Glutamatergic neuron (in vitro differentiated cells): ENCODE results near the gene NDUFV1. TPM values are rescaled to one million over a fixed set of nuclear protein-coding genes. Genes with fewer than 3 reads are reported as not detected.
A peak's percentile ranks its signal among the peaks of the same experiment; 100 is the strongest.

Experiments used
- DNase-seq: peaks from one replicate; pipeline ENCODE4 v3.0.0; 2022
- H3K27ac Mint-ChIP-seq: one replicate; pipeline ENCODE4 v1.8.0; 2020; ENCODE audit warnings: mild to moderate bottlenecking, mixed read lengths, inconsistent platforms; ENCODE audit not compliant: unreplicated experiment
- H3K27me3 Mint-ChIP-seq: one replicate; pipeline ENCODE4 v1.8.0; 2020; ENCODE audit warnings: mild to moderate bottlenecking, moderate library complexity, mixed read lengths, inconsistent platforms; ENCODE audit not compliant: unreplicated experiment
- H3K36me3 Mint-ChIP-seq: one replicate; pipeline ENCODE4 v1.8.0; 2020; ENCODE audit warnings: mild to moderate bottlenecking, mixed read lengths, inconsistent platforms; ENCODE audit not compliant: unreplicated experiment
- H3K4me1 Mint-ChIP-seq: one replicate; pipeline ENCODE4 v1.8.0; 2020; ENCODE audit warnings: mild to moderate bottlenecking, low read depth, mixed read lengths, inconsistent platforms; ENCODE audit not compliant: unreplicated experiment
- H3K4me3 Mint-ChIP-seq: one replicate; pipeline ENCODE4 v1.8.0; 2020; ENCODE audit warnings: mild to moderate bottlenecking, mixed read lengths, inconsistent platforms; ENCODE audit not compliant: unreplicated experiment
- H3K9me3 Mint-ChIP-seq: one replicate; pipeline ENCODE4 v1.8.0; 2020; ENCODE audit warnings: mild to moderate bottlenecking, moderate library complexity, mixed read lengths, inconsistent platforms; ENCODE audit not compliant: unreplicated experiment
- total RNA-seq: library from RNA; stranded (reverse); fragmentation: NEBNext Ultra II Directional; extraction: Animal tissue kit (Norgen Biotek cat#: 25700); gene quantifications from one replicate; pipeline ENCODE4 v1.2.1, GENCODE V29; 2021; ENCODE audit not compliant: unreplicated experiment
- TF ChIP-seq, protein P1 (sequence below): fragments of 200-600 bp; sonication (generic); IDR thresholded peaks from one replicate; pipeline ENCODE4 v1.5.0; 2021; ENCODE audit not compliant: partially characterized antibody, unreplicated experiment

Gene NDUFV1
- total RNA-seq, 1 donor from 2014 or later, result 216 TPM

- no peak overlapping the region for H3K27ac Mint-ChIP-seq
- TF ChIP-seq, protein P1, sequence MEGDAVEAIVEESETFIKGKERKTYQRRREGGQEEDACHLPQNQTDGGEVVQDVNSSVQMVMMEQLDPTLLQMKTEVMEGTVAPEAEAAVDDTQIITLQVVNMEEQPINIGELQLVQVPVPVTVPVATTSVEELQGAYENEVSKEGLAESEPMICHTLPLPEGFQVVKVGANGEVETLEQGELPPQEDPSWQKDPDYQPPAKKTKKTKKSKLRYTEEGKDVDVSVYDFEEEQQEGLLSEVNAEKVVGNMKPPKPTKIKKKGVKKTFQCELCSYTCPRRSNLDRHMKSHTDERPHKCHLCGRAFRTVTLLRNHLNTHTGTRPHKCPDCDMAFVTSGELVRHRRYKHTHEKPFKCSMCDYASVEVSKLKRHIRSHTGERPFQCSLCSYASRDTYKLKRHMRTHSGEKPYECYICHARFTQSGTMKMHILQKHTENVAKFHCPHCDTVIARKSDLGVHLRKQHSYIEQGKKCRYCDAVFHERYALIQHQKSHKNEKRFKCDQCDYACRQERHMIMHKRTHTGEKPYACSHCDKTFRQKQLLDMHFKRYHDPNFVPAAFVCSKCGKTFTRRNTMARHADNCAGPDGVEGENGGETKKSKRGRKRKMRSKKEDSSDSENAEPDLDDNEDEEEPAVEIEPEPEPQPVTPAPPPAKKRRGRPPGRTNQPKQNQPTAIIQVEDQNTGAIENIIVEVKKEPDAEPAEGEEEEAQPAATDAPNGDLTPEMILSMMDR, result no peak
- no peak for DNase-seq
- no peaks in the 10 kb centered on the region for H3K9me3 Mint-ChIP-seq
- peaks cover 1% of the 10 kb centered on the region for H3K27me3 Mint-ChIP-seq
- H3K36me3 Mint-ChIP-seq, result no peaks in the 10 kb centered on the region
- no peak overlapping the region for H3K4me3 Mint-ChIP-seq
- H3K4me1 Mint-ChIP-seq, result no peaks in the 10 kb centered on the region
Measured at GRCh38 chr11:67564230-67564629, 42.5 kb upstream of the NDUFV1 start.

GRCh38 chr11:67571443-67571842 lies 35.3 kb upstream of the NDUFV1 start:
- DNase-seq, result no peak
- H3K4me1 Mint-ChIP-seq, result no peaks in the 10 kb centered on the region
- H3K36me3 Mint-ChIP-seq, result no peaks in the 10 kb centered on the region
- H3K27me3 Mint-ChIP-seq, result no peaks in the 10 kb centered on the region
- H3K27ac Mint-ChIP-seq, result no peak overlapping the region
- TF ChIP-seq, protein P1, result no peak
- no peak overlapping the region for H3K4me3 Mint-ChIP-seq
- H3K9me3 Mint-ChIP-seq, result no peaks in the 10 kb centered on the region

DNA sequence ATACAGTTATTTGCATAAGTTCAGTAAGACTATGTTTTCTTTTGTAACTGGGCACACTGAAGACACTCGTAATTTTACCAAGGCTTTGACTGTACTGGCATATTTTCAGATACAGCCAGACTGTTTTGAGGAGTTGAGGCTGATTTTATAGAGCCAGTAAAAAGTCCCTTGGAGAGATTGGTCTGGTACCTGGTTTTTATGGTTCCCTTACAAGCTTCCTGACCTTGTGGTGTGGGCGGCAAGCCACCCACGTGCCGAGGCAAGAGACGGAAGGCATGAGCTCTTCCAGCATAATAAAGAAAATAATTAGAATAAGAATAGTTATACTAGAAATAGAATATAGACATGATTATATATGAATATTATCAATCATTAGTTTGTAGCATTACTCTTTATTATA lies 34.4 kb upstream of the NDUFV1 start:
- Mint-ChIP-seq H3K27ac (no peak overlapping the region), H3K9me3 (no peaks in the 10 kb centered on the region), H3K27me3 (no peaks in the 10 kb centered on the region), H3K36me3 (no peaks in the 10 kb centered on the region), H3K4me3 (no peak overlapping the region), H3K4me1 (no peaks in the 10 kb centered on the region)
- DNase-seq, result no peak
- TF ChIP-seq, protein P1, result no peak

DNA sequence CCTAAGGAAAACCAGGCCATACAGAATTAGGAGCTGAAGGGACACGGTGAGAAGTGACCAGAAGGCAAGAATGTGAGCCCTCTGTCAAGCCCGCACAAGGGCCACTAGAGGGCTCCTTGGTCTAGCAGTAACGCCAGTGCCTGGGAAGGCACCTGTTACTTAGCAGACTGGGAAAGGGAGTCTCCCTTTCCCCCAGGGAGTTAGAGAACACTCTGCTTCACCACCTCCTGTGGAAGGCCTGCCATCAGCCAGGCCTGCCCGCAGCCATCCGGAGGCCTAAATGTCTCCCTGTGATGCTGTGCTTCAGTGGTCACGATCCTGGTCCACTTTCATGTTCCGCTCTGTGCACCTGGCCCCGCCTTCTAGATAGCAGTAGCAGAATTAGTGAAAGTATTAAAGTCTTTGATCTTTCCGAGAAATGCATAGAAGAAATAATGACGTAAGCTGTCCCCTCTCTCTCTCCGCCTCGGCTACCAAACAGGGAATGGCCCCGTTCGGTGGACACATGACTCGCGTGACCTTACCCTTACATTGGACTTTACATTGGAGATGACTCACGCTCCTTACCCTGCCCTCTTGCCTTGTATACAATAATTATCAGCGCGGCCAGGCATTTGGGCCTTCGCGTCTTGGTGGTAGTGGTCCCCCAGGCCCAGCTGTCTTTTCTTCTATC lies 33.9 kb upstream of the NDUFV1 start:
- no peaks in the 10 kb centered on the region for H3K27me3 Mint-ChIP-seq
- peak; percentile 54 for DNase-seq
- no peaks in the 10 kb centered on the region for H3K9me3 Mint-ChIP-seq
- H3K4me3 Mint-ChIP-seq, result no peak overlapping the region
- TF ChIP-seq, protein P1, result no peak
- no peaks in the 10 kb centered on the region for H3K4me1 Mint-ChIP-seq
- H3K36me3 Mint-ChIP-seq, result no peaks in the 10 kb centered on the region
- H3K27ac Mint-ChIP-seq, result no peak overlapping the region

DNA sequence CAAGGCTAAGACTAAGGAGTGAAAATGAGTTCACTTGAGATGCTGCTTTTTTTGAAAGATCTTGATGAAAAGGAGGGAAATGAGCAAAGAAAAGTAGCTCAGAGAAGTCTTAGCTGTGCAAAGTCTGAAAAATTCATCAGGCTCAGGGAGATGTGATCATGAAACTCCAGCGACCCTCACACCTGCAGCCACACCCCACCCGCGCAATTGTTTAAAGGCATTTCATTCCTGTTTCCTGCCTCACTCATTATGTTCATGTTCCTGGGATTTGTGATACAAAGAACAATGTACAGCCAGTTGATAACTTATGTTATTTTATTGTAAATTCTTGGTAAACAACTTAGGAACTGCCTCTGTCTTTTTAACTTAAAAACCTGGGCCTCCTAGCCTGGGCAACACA lies 31.8 kb upstream of the NDUFV1 start:
- no peaks in the 10 kb centered on the region for H3K9me3 Mint-ChIP-seq
- H3K27ac Mint-ChIP-seq, result no peak overlapping the region
- no peaks in the 10 kb centered on the region for H3K4me1 Mint-ChIP-seq
- TF ChIP-seq, protein P1, result no peak
- H3K36me3 Mint-ChIP-seq, result no peaks in the 10 kb centered on the region
- H3K4me3 Mint-ChIP-seq, result peak overlapping the region; percentile 10
- no peak for DNase-seq
- H3K27me3 Mint-ChIP-seq, result no peaks in the 10 kb centered on the region
